Vagina (tissue), 2 donors: ENCODE data around the gene SPTLC3.
A peak's percentile ranks its signal among the peaks of the same experiment; 100 is the strongest.

Source experiments
- CTCF ChIP-seq, 3 experiments: fragments of 450-650 bp in 2 of 3; fragments of 200-600 bp in 1 of 3; sonication (generic) in 1 of 3; IDR thresholded peaks; one replicate each; pipeline ENCODE4 v1.5.1; 2017 to 2019; ENCODE audit warnings: antibody characterized with exemption in 3 of 3, mild to moderate bottlenecking in 2 of 3, moderate library complexity in 2 of 3
- POLR2A ChIP-seq, 2 donors: fragments of 450-650 bp; IDR thresholded peaks; one replicate each; pipeline ENCODE4 v1.6.1; 2017; ENCODE audit warnings: antibody characterized with exemption in 2 of 2, mild to moderate bottlenecking in 2 of 2, moderate library complexity in 2 of 2

- peak; percentile 24 to 78 (median 65) for TF ChIP-seq CTCF (IDR thresholded peaks at IDR 0.05)
- TF ChIP-seq POLR2A (IDR thresholded peaks at IDR 0.05): no peak
These were observed 97.2 kb downstream of the SPTLC3 start for GRCh38 chr20:13105864-13106457.
